NCI-H2196 (cell line): ENCODE data around the gene BPIFB4.

Experiments
- DNase-seq: peaks from one replicate; lab custom pipeline; 2025; ENCODE audit not compliant: unreplicated experiment; lab: John Stamatoyannopoulos, UW

BPIFB4 gene

GRCh38 chr20:33061658-33062028, 17.8 kb upstream of the BPIFB4 start:
- DNase-seq: no peak

- DNase-seq: no peak
Observed at GRCh38 chr20:33062105-33062824, 17.2 kb upstream of the BPIFB4 start.

- DNase-seq: no peak
Observed at GRCh38 chr20:33062825-33063149, 16.7 kb upstream of the BPIFB4 start.

GRCh38 chr20:33063271-33063670, 16.2 kb upstream of the BPIFB4 start:
- DNase-seq: no peak

- no peak for DNase-seq
Observed at GRCh38 chr20:33064572-33065287, 14.7 kb upstream of the BPIFB4 start.

- no peak for DNase-seq
Observed at GRCh38 chr20:33065785-33066184, 13.7 kb upstream of the BPIFB4 start.

GRCh38 chr20:33067806-33068205, 11.6 kb upstream of the BPIFB4 start:
- DNase-seq: no peak

- no peak for DNase-seq
Observed at GRCh38 chr20:33068251-33068939, 11.0 kb upstream of the BPIFB4 start.

GRCh38 chr20:33069673-33070072, 9.8 kb upstream of the BPIFB4 start:
- no peak for DNase-seq

- DNase-seq: no peak
Observed at GRCh38 chr20:33070111-33071053, 9.1 kb upstream of the BPIFB4 start.

GRCh38 chr20:33071198-33071597, 8.2 kb upstream of the BPIFB4 start:
- DNase-seq: no peak

- no peak for DNase-seq
Observed at GRCh38 chr20:33072362-33072761, 7.1 kb upstream of the BPIFB4 start.

- DNase-seq: no peak
Observed at GRCh38 chr20:33072813-33073212, 6.6 kb upstream of the BPIFB4 start.

- no peak for DNase-seq
Observed at GRCh38 chr20:33074675-33075074, 4.8 kb upstream of the BPIFB4 start.

- DNase-seq: no peak
Observed at GRCh38 chr20:33075281-33075680, 4.2 kb upstream of the BPIFB4 start.

GRCh38 chr20:33076662-33077372, 2.6 kb upstream of the BPIFB4 start:
- DNase-seq: peak; percentile 22

- no peak for DNase-seq
Observed at GRCh38 chr20:33081411-33082154, 2.1 kb downstream of the BPIFB4 start.

GRCh38 chr20:33082546-33082945, 3.1 kb downstream of the BPIFB4 start:
- no peak for DNase-seq

- DNase-seq: no peak
Observed at GRCh38 chr20:33083544-33084340, 4.3 kb downstream of the BPIFB4 start.
